B cell (primary cell): ENCODE data around the gene DLGAP4. TPM values are rescaled to one million over a fixed set of nuclear protein-coding genes. Genes with fewer than 3 reads are reported as not detected.

Experiments
- ATAC-seq: fragments of 200-7000 bp; cut with Tn5 transposase; one replicate; pipeline ENCODE4 v1.10.0; 2021; ENCODE audit warnings: low read depth, mild to moderate bottlenecking, moderate number of reproducible peaks, moderate library complexity
- CTCF ChIA-PET: fragments of 350-600 bp; sonication (Branson Sonifier 250); formaldehyde crosslinking; loops from one replicate; lab custom pipeline; 2021; ENCODE audit warnings: antibody characterized with exemption, inconsistent platforms; lab: Charles Lee
- POLR2A ChIA-PET: fragments of 350-600 bp; sonication (Branson Sonifier 250); formaldehyde crosslinking; loops from one replicate; lab custom pipeline; 2021; ENCODE audit warnings: antibody characterized with exemption; lab: Charles Lee
- DNase-seq: peaks from one replicate; pipeline ENCODE4 v3.0.0; 2013
- H2AFZ ChIP-seq: 2 replicates; pipeline ENCODE4 v1.6.1; 2012; ENCODE audit warnings: mild to moderate bottlenecking, low read depth, low read length; ENCODE audit not compliant: insufficient read depth, poor library complexity, severe bottlenecking
- H3K27ac ChIP-seq, 2 donors: 1 replicate in 1 of 2; 2 replicates in 1 of 2; pipeline ENCODE4 v1.5.1; 2012 to 2013; ENCODE audit warnings: low read length in 2 of 2, mild to moderate bottlenecking in 2 of 2, moderate library complexity in 1 of 2
- H3K27me3 ChIP-seq, 4 experiments: fragments of 200-600 bp in 1 of 4; sonication (generic) in 1 of 4; replicated peaks in 1 of 4; 1 replicate in 2 of 4; 2 replicates in 2 of 4; pipeline versions ENCODE4 v1.6.1 to v1.7.0; 2013 to 2016; ENCODE audit warnings: low read length in 3 of 4, mild to moderate bottlenecking in 2 of 4, mixed read lengths in 1 of 4, moderate library complexity in 1 of 4; ENCODE audit not compliant: insufficient read depth in 4 of 4, control insufficient read depth in 3 of 4; ENCODE audit errors: control extremely low read depth in 1 of 4
- H3K36me3 ChIP-seq, 2 experiments: replicated peaks in 1 of 2; 1 replicate in 1 of 2; 2 replicates in 1 of 2; pipeline versions ENCODE4 v1.6.1 to v1.7.1; 2013; ENCODE audit warnings: low read length in 1 of 2; ENCODE audit not compliant: insufficient read depth in 2 of 2, control insufficient read depth in 1 of 2; ENCODE audit errors: control extremely low read depth in 1 of 2, extremely low read depth in 1 of 2
- H3K4me1 ChIP-seq, 2 donors: fragments of 200-600 bp in 1 of 2; sonication (generic) in 1 of 2; 1 replicate in 1 of 2; 2 replicates in 1 of 2; pipeline versions ENCODE4 v1.5.1 to v1.6.1; 2013 to 2017; ENCODE audit warnings: low read length in 2 of 2; ENCODE audit not compliant: control insufficient read depth in 2 of 2, insufficient read depth in 2 of 2
- H3K4me2 ChIP-seq: replicated peaks from 2 replicates; pipeline ENCODE3; 2012; ENCODE audit warnings: mild to moderate bottlenecking, low read depth, low read length; ENCODE audit not compliant: poor library complexity, severe bottlenecking
- H3K4me3 ChIP-seq, 5 experiments: fragments of 200-600 bp in 1 of 5; sonication (generic) in 1 of 5; 1 replicate in 3 of 5; 2 replicates in 2 of 5; pipeline versions ENCODE4 v1.5.1 to v1.7.0; 2011 to 2016; ENCODE audit warnings: low read length in 4 of 5, mild to moderate bottlenecking in 4 of 5, low read depth in 2 of 5, control low read depth in 1 of 5, moderate library complexity in 1 of 5; ENCODE audit not compliant: insufficient read depth in 1 of 5; ENCODE audit errors: control extremely low read depth in 1 of 5, extremely low read depth in 1 of 5
- H3K79me2 ChIP-seq: fragments of 200-600 bp; sonication (generic); one replicate; pipeline ENCODE4 v1.6.0; 2016; ENCODE audit warnings: low read length; ENCODE audit not compliant: control insufficient read depth, insufficient read depth
- H3K9ac ChIP-seq: fragments of 200-600 bp; sonication (generic); 2 replicates; pipeline ENCODE4 v1.6.1; 2017; ENCODE audit warnings: mild to moderate bottlenecking, low read length, moderate library complexity
- H3K9me3 ChIP-seq, 3 donors: one replicate each; pipeline versions ENCODE4 v1.6.1 to v1.7.1; 2013; ENCODE audit warnings: low read length in 2 of 3; ENCODE audit not compliant: control insufficient read depth in 2 of 3, insufficient read depth in 1 of 3; ENCODE audit errors: control extremely low read depth in 1 of 3
- H4K20me1 ChIP-seq: 2 replicates; pipeline ENCODE4 v1.6.0; 2012; ENCODE audit warnings: mild to moderate bottlenecking, low read length; ENCODE audit not compliant: insufficient read depth, control insufficient read depth, poor library complexity, severe bottlenecking
- H3K27ac Mint-ChIP-seq: one replicate; pipeline ENCODE4 v1.8.0; 2021; ENCODE audit warnings: mixed read lengths
- H3K27me3 Mint-ChIP-seq: one replicate; pipeline ENCODE4 v1.8.0; 2021; ENCODE audit warnings: mixed read lengths
- H3K4me1 Mint-ChIP-seq: one replicate; pipeline ENCODE4 v1.8.0; 2021; ENCODE audit warnings: mixed read lengths
- H3K4me3 Mint-ChIP-seq: one replicate; pipeline ENCODE4 v1.8.0; 2021; ENCODE audit warnings: mixed read lengths
- H3K9me3 Mint-ChIP-seq: one replicate; pipeline ENCODE4 v1.8.0; 2022; ENCODE audit warnings: mixed read lengths; ENCODE audit not compliant: insufficient read depth
- EZH2 ChIP-seq: IDR thresholded peaks from 2 replicates; pipeline ENCODE4 v1.6.1; 2012; ENCODE audit warnings: borderline replicate concordance, low read depth, mild to moderate bottlenecking, moderate library complexity, low read length; ENCODE audit not compliant: insufficient read depth, poor library complexity, severe bottlenecking
- WGBS: methylation state at CpG from one replicate; pipeline ENCODE4 v1.1.5; 2013; ENCODE audit warnings: missing lambda C conversion rate; ENCODE audit not compliant: insufficient coverage; 5-methylcytosine and 5-hydroxymethylcytosine counted together
- intact Hi-C: fragments of 100-400 bp; cut with micrococcal nuclease; formaldehyde crosslinking; loops from one replicate; pipeline ENCODE4 v1.10.0; 2022
- polyA plus RNA-seq: library from polyadenylated mRNA; depleted of rRNA; stranded (reverse); fragments of >200 nt; gene quantifications from 2 replicates; pipeline ENCODE4 v1.2.3, GENCODE V29; 2012
- total RNA-seq, 2 donors: library from RNA; stranded (reverse); fragments of 120-200 nt in 1 of 2; gene quantifications; 1 replicate in 1 of 2; 2 replicates in 1 of 2; pipeline versions ENCODE4 v1.2.3 to v1.2.4, GENCODE V29; 2013 to 2022
- TF ChIP-seq, protein P1 (sequence below): fragments of 200-600 bp; IDR thresholded peaks from one replicate; pipeline ENCODE4 v1.8.0; 2022; ENCODE audit warnings: antibody characterized with exemption, mild to moderate bottlenecking

DLGAP4 gene
- total and polyA plus RNA-seq, 2 donors (not counting 1 experiment from before 2014, with no cell fraction given): 68.8 to 87.8 TPM

- ATAC-seq: no peak
- Histone ChIP-seq H3K27me3 (no peaks in the 10 kb centered on the region), H3K27ac (peak overlapping the region; percentile 31 to 64), H3K9ac (peak overlapping the region; percentile 24), H4K20me1 (peaks cover 19% of the 10 kb centered on the region), H3K4me3 (peak overlapping the region in 1 of 5 experiments; percentile 9), H3K79me2 (peaks cover 89% of the 10 kb centered on the region), H3K36me3 (peaks cover 0 to 2% of the 10 kb centered on the region in 2 experiments), H3K4me2 (peak overlapping the region; percentile 61), H2AFZ (no peak overlapping the region), H3K4me1 (peaks cover 87 to 97% of the 10 kb centered on the region in 2 donors), H3K9me3 (no peaks in the 10 kb centered on the region)
- Mint-ChIP-seq H3K9me3 (no peaks in the 10 kb centered on the region), H3K4me1 (peaks cover 89% of the 10 kb centered on the region), H3K27me3 (no peaks in the 10 kb centered on the region), H3K4me3 (peak overlapping the region; percentile 78), H3K27ac (peak overlapping the region; percentile 72)
- no peak for DNase-seq
- WGBS: 94% methylated on average over 6 of the region's 10 CpGs
- CTCF ChIA-PET: no interaction called here
- intact Hi-C loops: loop anchor here (10.0 kb wide), 2 partner anchors 396 to 626 kb away; partner anchors contain the start of gene RBL1
- POLR2A ChIA-PET: no interaction called here
- no peak for TF ChIP-seq EZH2
- TF ChIP-seq, protein P1, sequence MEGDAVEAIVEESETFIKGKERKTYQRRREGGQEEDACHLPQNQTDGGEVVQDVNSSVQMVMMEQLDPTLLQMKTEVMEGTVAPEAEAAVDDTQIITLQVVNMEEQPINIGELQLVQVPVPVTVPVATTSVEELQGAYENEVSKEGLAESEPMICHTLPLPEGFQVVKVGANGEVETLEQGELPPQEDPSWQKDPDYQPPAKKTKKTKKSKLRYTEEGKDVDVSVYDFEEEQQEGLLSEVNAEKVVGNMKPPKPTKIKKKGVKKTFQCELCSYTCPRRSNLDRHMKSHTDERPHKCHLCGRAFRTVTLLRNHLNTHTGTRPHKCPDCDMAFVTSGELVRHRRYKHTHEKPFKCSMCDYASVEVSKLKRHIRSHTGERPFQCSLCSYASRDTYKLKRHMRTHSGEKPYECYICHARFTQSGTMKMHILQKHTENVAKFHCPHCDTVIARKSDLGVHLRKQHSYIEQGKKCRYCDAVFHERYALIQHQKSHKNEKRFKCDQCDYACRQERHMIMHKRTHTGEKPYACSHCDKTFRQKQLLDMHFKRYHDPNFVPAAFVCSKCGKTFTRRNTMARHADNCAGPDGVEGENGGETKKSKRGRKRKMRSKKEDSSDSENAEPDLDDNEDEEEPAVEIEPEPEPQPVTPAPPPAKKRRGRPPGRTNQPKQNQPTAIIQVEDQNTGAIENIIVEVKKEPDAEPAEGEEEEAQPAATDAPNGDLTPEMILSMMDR: no peak
Measured at GRCh38 chr20:36468149-36469000, 162.2 kb downstream of the DLGAP4 start.

DNA sequence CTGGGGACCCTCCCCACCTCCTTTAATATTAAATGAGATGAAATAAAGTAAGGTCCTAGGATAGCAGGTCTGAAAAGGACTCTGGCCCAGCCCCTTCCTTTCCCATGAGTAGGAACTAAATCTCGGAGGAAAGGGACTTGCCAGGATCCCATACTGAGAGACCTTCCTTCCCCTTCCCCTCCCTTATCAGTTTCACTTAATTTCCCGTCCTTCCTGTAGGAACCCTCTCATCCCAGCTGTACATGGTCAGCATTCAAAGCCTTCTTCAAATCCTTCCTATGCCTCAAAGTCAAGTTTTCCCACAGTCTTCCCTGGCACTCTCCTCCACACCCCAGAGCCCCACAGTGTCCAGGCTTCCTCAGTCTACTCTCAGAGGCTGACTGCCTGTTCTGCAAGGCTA is 163.8 kb downstream of the DLGAP4 start:
- H3K9me3 ChIP-seq: no peaks in the 10 kb centered on the region
- peaks cover 27% of the 10 kb centered on the region for H4K20me1 ChIP-seq
- DNase-seq (no peak), ATAC-seq (no peak)
- Mint-ChIP-seq H3K27ac (peak overlapping the region; percentile 92), H3K4me1 (peaks cover 85% of the 10 kb centered on the region), H3K27me3 (no peaks in the 10 kb centered on the region), H3K9me3 (no peaks in the 10 kb centered on the region), H3K4me3 (peak overlapping the region; percentile 83)
- no peak overlapping the region for H2AFZ ChIP-seq
- WGBS: 82% methylated on average over 2 of the region's 2 CpGs
- peak overlapping the region; percentile 41 for H3K9ac ChIP-seq
- H3K4me1 ChIP-seq: peaks cover 81 to 87% of the 10 kb centered on the region in 2 donors
- peaks cover 0 to 9% of the 10 kb centered on the region in 2 experiments for H3K36me3 ChIP-seq
- CTCF ChIA-PET: interaction anchor here (1.3 kb wide), 1 partner anchor 31 kb away, joined by 5 read pairs; no protein-coding TSS in a partner anchor
- POLR2A ChIA-PET: no interaction called here
- H3K4me2 ChIP-seq: peak overlapping the region; percentile 76
- peak overlapping the region in 3 of 5 experiments; percentile 13 to 51 (median 29) for H3K4me3 ChIP-seq
- peak overlapping the region; percentile 81 to 91 for H3K27ac ChIP-seq
- H3K27me3 ChIP-seq: no peaks in the 10 kb centered on the region
- intact Hi-C loops: loop anchor here (10.0 kb wide), 2 partner anchors 395 to 625 kb away; partner anchors contain the start of gene RBL1
- H3K79me2 ChIP-seq: peaks cover 97% of the 10 kb centered on the region
- TF ChIP-seq EZH2: no peak
